ENCODE data around the gene SUPV3L1. TPM values are rescaled to one million over a fixed set of nuclear protein-coding genes. Genes with fewer than 3 reads are reported as not detected.
"Not testable (repeated sequence)": the region's sequence is repeated elsewhere in the genome, so short reads cannot be mapped to it uniquely, and the experiment has no call there.

SUPV3L1 gene
- 10 to 100 TPM; 29.1 to 32.4 TPM for total RNA-seq
- long read RNA-seq, transcript SUPV3L1-201 (15 exons, 2,484 nt), result major isoform, 45 of 55 reads
- long read RNA-seq, partial matches to known transcripts, result 3 of 55 reads
- long read RNA-seq, other reads (novel, unspliced or antisense), result 5 of 55 reads

GRCh38 chr10:69179743-69180524 is at the start of gene SUPV3L1:
TSS of gene SUPV3L1 (plus strand) at chr10:69180234. CDS start at chr10:69180292, 58 bp downstream.
- DNase-seq (peak; percentile 95), ATAC-seq (peak; percentile 97)
- intact Hi-C loops (cut with DNase I), result no loop called here

GRCh38 chr10:69130251-69130650 is 49.8 kb upstream of the SUPV3L1 start:
- intact Hi-C loops (cut with DNase I), result no loop called here
- no peak for DNase-seq
- ATAC-seq, result no peak

DNA sequence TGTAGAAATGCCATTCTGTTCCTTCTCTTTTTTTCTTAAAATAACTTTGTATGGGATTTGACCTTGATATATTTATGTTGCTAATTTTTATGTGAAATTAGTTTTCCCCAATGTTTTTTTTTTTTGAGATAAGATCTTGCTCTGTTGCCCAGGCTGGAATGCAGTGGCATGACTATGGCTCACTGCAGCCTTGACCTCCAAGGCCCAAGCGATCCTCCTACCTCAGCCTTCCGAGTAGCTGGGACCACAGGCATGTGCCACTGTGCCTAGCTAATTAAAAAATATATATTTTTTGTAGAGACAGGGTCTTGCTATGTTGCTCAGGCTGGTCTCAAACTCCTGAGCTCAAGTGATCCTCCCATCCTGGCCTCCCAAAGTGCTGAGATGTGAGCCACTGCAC is 40.1 kb upstream of the SUPV3L1 start:
- intact Hi-C loops (cut with DNase I), result no loop called here
- no peak for ATAC-seq
- no peak for DNase-seq

- ATAC-seq (no peak), DNase-seq (no peak)
- intact Hi-C loops (cut with DNase I), result no loop called here
Observed at GRCh38 chr10:69141304-69141703, 38.7 kb upstream of the SUPV3L1 start.

DNA sequence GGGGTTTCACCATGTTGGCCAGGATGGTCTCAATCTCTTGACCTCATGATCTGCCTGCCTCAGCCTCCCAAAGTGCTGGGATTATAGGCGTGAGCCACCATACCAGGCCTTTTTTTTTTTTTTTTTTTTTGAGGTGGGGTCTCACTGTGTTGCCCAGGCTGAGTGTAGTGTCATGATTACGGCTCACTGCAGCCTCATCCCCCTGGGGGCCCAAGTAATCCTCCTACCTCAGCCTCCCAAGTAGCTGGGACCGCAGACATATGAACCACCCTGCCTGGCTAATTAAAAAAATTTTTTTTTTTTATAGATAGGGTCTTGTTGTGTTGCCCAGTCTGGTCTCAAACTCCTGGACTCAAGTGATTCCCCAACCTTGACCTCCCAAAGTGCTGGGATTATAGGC is 38.0 kb upstream of the SUPV3L1 start:
- ATAC-seq; intact Hi-C loops (cut with DNase I); DNase-seq: not testable (repeated sequence)

DNA sequence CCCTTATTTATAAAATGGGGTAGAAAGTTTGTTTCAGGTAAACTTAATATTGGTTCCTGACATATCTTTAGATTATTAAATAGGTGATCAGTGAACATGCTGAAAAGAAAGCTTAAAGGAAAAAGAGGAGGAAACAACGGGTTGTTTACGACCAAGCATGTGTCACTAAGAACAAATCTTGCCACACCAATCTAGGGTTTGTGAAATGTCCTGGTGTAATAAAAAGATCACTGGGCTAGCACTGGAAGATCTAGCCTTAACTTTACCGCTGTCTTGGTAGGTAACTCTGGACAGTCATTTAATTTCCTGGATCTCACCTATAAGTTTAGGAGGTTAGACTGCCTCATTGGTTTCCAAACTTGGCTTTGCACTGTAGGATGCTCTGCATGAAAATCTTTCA is 37.1 kb upstream of the SUPV3L1 start:
- intact Hi-C loops (cut with DNase I), result no loop called here
- no peak for ATAC-seq
- DNase-seq, result no peak

- DNase-seq (no peak), ATAC-seq (no peak)
- intact Hi-C loops (cut with DNase I), result no loop called here
Observed at GRCh38 chr10:69145329-69145728, 34.7 kb upstream of the SUPV3L1 start.

GRCh38 chr10:69145864-69146263 is 34.2 kb upstream of the SUPV3L1 start:
- intact Hi-C loops (cut with DNase I), result no loop called here
- ATAC-seq (no peak), DNase-seq (no peak)

GRCh38 chr10:69146759-69147158 is 33.3 kb upstream of the SUPV3L1 start:
- DNase-seq (no peak), ATAC-seq (no peak)
- intact Hi-C loops (cut with DNase I), result no loop called here

- intact Hi-C loops (cut with DNase I), result no loop called here
- DNase-seq, result no peak
- ATAC-seq, result no peak
Observed at GRCh38 chr10:69151984-69152383, 28.1 kb upstream of the SUPV3L1 start.

DNA sequence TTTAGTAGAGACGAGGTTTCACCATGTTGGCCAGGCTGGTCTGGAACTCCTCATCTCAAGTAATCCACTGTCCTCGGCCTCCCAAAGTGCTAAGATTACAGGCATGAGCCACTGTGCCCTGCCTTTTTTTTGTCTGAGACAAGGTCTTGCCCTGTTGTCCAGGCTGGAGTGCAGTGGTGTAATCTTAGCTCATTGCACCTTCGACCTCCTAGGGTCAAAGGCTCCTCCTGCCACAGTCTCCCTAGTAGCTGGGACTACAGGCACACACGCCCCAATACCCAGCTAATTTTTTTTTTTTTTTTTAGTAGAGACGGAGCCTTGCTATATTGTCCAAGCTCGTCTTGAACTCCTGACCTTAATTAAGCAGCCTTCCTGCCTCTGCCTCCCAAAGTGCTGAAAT is 26.8 kb upstream of the SUPV3L1 start:
- intact Hi-C loops (cut with DNase I), result no loop called here
- DNase-seq, result no peak
- no peak for ATAC-seq

DNA sequence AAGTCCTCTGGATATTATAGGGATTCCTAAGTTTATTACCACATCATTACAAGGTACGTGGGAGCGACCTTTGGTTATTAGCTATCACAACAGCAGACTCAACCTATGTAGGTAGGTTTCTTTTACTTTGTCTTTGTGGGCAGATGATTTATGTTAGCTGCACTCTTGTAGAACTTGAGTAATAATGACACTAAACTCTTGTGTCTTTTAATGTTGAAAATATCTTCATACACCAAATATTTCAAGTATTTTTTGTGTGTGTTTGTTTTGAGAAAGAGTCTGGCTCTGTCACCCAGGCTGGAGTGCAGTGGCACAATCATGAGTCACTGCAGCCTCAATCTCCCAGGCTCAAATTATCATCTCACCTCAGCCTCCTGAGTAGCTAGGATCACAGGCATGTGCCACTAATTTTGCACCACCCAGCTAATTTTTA is 19.2 kb upstream of the SUPV3L1 start:
- ATAC-seq, result no peak
- DNase-seq, result no peak
- intact Hi-C loops (cut with DNase I), result no loop called here

GRCh38 chr10:69168493-69168892 is 11.5 kb upstream of the SUPV3L1 start:
- DNase-seq (no peak), ATAC-seq (no peak)
- intact Hi-C loops (cut with DNase I), result no loop called here

GRCh38 chr10:69172241-69172982 is 7.6 kb upstream of the SUPV3L1 start:
- intact Hi-C loops (cut with DNase I), result no loop called here
- no peak for DNase-seq
- no peak for ATAC-seq

- intact Hi-C loops (cut with DNase I); DNase-seq; ATAC-seq: not testable (repeated sequence)
Observed at GRCh38 chr10:69175326-69175725, 4.7 kb upstream of the SUPV3L1 start.

DNA sequence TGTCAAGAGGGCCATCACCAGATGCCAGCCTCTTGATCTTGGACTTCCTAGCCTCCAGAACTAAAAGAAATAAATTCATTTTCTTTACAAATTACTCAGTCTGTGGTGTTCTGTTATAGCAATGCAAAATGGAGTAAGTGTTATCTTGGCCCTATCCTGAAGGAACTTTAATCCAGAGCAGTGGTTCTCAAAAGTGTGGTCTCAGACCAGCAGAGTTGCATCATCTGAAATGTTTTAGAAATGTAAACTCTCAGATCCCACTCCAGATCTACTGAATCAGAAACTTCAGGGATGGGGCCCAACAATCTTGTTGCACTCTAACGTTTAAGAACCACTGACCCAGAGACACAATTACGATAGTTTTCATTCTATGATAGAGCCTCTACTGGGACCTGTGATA is 3.2 kb upstream of the SUPV3L1 start:
- DNase-seq, result no peak
- no peak for ATAC-seq
- intact Hi-C loops (cut with DNase I), result no loop called here

DNA sequence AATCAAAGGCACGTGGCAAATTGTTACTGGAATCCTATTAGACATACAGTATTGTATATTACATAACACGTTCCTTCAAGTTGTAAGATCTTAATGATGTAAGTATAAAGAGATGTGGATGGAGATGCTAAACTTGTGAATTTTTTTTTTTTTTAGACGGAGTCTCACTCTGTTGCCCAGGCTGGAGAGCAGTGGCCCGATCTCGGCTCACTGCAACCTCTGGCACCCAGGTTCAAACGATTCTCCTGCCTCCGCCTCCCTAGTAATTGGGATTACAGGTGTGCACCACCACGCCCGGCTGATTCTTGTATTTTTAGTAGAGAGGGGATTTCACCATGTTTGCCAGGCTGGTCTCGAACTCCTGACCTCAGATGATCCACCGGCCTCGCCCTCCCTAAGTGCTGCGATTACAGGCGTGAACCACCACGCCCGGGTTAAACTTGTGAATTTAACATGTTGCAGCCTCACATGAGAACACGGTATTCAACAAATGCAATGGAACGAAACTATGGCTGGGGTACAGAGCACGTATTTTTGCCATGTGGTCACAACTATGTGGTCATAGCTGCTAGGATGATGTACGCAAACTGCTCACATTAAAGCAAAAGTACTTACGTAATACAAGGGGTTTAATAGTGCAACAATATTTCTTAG is 818 bp upstream of the SUPV3L1 start:
- intact Hi-C loops (cut with DNase I), result no loop called here
- DNase-seq (no peak), ATAC-seq (peak; percentile 10 to 18)

DNA sequence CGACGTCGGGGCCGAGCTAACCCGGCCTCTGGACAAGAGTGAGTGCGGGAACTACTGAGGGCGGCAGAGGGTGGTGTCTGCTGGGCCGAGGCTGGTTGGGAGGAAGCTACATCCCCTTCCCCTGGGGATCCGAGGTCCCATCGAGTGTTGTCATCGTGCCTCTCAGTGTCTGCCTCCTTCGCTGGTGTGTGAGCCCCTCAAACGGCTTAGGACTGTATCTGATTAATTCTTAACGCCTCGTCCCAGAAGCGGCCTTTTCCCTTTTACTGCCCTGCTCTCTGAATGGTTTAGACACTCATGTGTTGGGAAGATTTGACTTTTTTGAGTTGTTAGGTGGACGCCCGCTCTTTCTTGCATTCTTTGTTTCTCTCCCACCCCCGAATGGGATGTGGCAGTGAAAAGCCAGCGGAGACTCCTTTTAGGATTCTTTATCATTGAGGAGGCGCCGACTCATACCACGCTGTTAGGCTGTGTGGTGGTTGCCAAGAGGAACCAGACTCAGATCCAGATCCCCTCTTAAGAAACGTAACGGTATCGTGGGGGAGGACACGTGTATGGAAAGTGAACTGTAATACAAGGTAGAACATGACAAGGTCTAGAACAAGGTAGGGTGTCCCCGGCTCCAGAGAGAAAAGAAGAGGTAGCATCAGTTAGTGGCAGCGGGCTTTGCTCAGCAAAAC is 631 bp downstream of the SUPV3L1 start:
- intact Hi-C loops (cut with DNase I), result no loop called here
- no peak for DNase-seq

DNA sequence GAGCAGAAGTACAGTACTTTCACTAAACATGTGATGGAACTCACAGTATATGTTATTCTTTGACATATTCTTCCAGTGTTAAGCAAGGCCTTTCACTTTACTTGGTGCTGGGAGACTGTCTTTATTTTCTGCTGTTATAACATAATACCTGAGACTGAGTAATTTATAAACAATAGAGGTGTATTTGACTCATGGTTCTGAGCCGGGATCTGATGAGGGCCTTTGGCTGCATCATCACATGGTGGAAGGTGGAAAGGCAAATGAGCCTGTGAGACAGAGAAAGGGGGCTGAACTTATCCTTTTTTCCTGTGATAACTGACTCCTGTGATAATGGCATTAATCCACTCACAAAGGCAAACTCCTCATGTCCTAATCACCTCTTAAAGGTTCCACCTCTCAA is 1.4 kb downstream of the SUPV3L1 start:
- intact Hi-C loops (cut with DNase I), result no loop called here
- ATAC-seq (no peak), DNase-seq (no peak)

More for the DNA sequence above, 631 bp downstream of the SUPV3L1 start:
- no peak for ATAC-seq
